ENCODE data around the gene CELF5.
"Not testable (repeated sequence)": the region's sequence is repeated elsewhere in the genome, so short reads cannot be mapped to it uniquely, and the experiment has no call there.

The CELF5 gene

DNA sequence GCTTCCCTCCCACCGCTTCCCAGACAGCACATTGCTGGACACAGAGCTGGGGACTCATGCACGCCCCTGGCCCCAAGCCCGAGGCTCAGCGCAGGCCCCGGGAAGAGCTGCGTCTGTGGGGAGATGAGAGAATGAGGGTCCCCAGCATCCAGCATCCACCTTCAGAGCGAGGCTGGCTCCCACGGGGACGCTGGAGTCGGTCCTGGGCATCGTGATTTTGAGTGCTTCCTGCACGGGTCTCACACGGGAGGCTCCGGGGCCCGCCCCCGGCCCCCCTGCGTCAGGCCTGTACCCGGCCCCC, 34.0 kb upstream of the CELF5 start:
- DNase-seq (ENCODE audit: low read depth in 3 of 3), result no peak

DNA sequence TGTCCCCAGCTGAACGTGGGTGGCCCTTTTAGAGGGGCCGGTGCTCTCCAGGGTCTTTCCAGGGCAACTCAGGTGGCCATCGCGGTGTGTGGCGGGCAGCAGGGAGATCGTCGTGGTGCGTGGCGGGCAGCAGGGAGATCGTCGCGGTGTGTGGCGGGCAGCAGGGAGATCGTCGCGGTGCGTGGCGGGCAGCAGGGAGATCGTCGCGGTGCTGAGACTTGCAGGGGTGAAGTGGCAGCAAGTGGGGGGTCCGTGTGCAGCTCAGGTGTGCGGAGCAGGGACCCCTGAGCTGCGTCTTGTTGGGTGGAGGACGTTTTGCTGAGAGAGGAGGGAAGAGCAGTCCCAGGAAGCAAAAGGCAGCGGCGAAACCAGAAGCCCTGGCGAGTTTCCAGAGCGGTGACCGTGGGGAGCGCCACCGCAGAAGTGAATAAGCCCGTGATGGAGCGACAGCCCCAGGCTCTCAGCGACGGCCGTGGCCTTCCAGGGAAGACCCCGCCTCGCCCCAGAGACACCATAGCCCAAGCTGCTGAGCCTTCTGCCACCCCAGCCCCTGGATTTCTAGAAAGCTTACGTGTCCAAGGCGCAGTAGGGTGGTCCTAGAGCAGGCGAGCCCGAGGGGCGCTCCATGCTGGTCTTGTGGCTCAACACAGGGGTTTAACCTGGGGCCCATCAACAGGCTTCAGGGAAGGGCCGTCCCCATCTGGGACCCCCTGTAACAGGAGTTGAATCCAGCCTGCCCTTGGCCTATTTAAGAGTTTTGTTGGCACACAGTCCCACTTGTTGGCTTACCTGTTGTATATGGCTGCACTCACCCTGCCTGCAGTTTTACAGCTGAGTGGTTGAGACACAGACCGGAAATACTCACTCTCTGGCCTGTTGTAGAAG, 33.3 kb upstream of the CELF5 start:
- DNase-seq (ENCODE audit: low read depth in 3 of 3), result no peak

DNA sequence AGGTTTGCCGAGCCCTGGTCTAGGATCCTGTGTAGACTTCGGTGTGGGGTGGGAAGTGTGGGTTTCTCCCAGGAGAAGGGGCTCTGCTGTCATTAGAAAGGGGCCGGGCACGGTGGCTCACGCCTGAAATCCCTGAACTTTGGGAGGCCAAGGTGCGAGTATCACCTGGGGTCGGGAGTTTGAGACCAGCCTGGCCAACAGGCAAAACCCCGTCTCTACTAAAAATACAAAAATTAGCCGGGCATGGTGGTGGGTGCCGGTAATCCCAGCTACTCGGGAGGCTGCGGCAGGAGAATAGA, 32.7 kb upstream of the CELF5 start:
- DNase-seq (ENCODE audit: low read depth in 3 of 3), result not testable (repeated sequence)

DNA sequence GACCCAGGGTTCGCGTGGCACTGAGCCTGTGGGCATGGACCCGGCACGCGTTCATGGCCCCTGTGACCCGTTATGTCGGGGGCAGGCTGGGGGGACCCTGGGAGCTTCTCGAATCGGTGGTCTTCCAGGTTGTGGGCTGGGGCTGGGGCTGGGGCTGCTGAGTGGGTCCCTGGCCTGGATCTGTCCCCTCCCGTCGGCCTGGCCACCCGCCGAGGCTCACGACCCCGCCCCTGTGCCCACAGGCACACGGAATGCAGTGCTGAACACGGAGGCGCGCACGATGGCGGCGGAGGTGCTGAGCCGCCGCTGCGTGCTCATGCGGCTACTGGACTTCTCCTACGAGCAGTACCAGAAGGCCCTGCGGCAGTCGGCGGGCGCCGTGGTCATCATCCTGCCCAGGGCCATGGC, 32.2 kb upstream of the CELF5 start:
- no peak for DNase-seq (ENCODE audit: low read depth in 3 of 3)

DNA sequence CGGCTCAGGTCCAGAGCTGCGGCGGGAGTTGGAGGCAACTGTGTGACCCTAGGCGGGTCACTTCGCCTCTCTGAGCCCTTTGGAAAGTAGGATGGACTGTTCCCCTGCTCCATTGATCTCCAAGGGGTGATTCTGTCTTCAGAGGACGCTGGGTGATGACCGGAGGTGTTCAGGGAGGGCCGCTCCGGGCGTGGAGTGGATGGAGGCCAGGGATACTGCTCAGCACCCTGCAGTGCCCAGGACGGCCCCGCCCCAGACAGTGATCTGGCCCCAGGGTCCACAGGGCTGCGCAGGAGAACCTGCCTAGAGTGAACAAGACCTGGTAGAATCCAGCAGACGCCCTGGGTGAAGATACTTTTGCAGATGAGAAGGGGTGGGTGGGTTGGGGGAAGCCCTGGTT, 31.8 kb upstream of the CELF5 start:
- DNase-seq (ENCODE audit: low read depth in 3 of 3), result no peak

DNA sequence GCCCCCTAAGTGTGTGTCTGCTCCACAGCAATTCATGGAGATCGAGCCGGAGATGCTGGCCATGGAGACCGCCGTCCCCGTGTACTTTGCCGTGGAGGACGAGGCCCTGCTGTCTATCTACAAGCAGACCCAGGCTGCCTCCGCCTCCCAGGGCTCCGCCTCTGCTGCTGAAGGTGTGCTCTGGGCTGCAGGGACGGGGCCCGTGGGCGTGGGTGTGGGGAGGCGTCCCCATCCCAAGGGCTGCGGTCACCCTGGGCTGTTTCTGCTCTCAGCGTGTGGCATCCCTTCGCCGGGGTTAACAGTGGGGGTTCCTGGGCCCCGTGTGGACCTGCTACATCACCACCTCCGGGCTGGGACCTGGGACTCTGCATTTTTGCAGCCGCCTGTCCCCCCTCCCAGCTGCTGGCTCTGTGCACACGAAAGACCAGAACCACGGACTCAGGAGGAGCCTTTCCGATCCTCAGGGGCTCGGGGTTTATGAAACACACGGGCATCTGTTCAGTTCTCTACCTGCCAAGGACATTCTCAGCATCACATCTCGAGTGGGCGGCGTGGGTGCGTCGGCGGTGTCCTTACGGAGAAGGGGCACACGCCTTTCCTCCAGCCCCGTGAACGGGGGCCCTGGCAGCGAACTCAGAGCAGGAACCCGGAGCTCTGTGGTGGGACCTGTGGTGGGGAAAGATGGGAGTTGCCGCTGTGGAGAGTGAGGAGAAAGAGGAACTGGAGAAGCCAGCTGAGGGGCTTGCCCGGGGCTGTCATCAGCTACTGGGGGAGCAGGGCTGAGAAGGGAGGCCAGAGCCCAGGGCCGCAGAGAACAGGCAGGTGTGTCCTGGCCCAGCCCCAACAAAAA, 31.0 kb upstream of the CELF5 start:
- DNase-seq (ENCODE audit: low read depth in 3 of 3), result no peak

DNA sequence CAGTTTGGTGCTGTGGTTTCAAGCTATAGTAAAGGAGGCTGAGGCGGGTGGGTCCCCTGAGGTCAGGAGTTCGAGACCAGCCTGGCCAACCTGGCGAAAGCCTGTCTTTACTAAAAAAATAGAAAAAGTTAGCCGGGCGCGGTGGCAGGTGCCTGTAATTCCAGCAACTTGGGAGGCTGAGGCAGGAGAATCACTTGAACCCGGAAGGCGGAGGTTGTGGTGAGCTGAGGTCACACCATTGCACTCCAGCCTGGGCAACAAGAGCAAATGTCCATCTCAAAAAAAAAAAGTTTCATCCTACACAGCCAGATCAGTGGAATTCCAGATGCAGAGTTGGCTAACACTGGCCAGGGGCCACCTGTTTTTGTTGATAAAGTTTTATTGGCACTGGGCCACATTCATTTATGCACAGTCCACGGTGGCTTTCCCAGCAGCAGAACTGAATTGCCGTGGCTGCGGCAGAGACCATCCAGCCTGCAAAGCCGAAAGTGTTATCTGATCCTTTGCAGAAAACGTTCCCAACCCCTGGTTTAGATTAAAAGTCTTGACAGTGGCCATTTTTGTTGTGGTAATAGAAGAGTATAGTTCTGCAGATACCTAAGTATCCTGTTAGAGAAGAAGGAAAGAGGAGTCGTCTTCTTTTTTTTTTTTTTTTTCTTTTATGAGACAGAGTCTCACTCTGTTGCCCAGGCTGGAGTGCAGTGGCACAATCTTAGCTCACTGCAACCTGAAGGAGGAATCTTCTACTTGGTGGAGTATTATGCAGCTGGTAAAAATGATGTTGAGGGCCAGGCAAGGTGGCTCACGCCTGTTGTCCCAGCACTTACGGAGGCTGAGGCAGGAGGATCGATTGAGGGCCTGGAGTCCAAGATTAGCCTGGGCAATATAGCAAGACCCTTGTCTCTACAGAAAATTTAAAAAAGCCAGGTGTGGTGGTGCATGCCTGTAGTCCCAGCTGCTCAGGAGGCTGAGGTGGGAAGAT, 30.1 kb upstream of the CELF5 start:
- no peak for DNase-seq (ENCODE audit: low read depth in 3 of 3)

DNA sequence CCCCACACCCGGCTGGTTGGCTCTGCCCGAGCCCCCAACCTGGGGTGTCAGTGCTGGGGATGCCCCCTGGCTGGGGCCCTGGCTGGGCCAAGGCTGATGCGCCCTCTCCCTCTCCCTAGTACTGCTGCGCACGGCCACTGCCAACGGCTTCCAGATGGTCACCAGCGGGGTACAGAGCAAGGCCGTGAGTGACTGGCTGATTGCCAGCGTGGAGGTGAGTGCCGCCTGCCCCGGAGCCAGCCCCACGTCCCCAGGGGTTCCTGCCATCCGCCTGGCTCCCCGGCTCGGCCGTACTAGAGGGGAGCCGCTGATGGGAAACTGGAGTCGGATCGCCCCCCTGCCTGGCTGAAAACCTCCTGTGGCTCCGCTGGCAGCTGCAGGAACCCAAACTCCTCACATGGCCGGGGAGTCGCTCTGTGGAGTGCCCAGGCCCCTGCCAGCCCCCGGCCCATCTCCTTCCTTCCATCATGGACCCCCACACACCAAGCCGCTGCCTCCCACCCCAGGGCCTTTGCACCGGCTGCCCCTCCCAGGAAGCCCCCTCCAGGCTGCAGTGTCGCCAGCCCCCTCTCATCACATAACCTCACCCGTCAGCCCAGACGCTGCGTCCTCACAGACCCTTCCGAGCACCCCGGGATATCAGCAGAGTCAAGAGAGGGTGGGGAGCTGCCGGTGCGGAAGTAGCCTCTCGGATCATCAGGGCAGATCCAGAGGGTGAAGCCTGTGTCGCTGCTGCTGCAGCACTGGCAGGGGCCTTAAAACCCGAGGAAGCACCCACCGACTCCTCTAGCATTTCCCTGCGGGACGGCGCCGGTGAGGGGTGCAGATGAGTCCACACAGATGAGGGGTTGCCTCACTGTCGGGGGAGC, 28.2 kb upstream of the CELF5 start:
- DNase-seq (ENCODE audit: low read depth in 3 of 3), result no peak

DNA sequence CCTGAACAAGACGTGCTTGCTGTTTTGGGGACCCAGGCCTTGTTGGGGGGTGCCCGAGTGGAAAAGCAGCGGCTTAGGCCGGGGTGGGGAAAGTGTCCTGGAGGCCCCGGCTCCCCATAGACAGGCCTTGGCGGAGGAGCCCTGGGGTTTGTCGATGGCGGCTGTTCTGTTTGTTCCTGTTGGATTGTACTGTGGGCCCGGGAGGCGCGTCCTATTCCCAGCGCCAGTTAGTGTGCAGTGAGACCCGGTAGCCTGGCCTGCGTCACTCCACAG, 27.6 kb upstream of the CELF5 start:
- DNase-seq (ENCODE audit: low read depth in 3 of 3), result no peak

DNA sequence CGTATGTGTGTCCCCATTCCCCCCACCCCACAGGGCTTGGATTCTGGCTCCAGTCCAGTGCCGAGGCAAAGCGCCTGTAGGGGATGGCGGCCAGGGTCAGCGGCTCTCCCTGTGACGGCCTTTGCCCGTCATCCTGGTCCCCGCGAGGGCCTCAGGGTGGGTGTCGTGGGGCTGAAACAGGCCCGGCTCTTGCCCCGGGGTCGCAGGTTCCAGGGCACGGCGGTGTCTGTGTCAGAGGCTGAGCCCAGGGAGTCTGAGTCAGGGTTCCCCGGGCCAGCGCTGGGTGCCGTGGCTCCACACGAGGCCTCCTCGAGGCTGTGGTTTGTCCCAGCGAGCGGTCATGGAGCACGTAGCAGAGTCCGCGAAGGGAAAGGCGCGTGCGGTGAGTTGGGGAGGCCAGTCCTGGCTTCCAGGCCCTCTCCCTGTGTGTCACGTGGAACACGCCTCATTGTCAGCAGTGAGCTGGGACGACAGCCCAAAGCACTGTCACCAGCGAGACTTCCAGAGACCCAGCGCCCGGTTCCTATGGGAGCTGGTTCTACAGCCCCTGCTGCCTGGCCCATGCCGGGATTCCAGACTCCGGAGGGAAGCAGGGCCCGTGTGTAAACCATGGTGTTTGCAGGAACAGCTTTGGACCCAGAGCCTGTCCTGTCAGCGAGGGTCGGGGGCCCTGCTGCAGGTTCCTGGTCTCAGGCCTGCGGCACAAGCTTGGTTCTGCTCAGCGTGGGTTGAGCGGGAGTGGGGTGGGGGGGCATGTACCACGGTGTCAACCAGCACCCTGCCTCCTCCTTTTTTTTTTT, 25.4 kb upstream of the CELF5 start:
- DNase-seq (ENCODE audit: low read depth in 3 of 3), result no peak

DNA sequence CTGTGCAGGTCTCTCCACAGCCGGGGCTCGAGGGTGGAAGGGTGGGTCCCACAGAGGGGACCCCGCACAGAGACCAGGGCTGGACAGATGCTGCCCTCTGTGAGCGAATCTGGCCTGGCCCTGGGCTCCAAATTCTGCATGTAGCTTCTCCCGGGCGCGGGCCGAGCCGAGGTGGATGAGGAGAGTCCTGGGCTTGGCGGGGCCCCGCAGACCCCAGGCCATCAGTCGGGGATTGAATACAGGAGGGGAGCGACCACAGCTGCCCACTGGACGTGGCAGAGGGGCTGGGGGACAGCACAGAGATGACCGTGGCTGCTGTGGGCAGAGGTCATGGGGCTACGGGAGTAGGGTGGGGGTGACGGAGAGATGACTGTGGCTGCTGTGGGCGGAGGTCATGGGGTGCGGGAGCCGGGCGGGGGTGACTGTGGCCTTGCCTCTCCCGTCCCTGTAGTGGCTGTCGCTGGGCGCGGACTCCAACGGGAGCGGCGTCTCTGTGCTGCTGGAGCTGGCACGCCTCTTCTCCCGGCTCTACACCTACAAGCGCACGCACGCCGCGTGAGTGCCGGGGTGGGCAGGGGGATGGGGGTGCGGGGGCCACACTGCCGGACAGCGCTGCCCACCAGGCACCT, 23.3 kb upstream of the CELF5 start:
- DNase-seq (ENCODE audit: low read depth in 3 of 3), result no peak

DNA sequence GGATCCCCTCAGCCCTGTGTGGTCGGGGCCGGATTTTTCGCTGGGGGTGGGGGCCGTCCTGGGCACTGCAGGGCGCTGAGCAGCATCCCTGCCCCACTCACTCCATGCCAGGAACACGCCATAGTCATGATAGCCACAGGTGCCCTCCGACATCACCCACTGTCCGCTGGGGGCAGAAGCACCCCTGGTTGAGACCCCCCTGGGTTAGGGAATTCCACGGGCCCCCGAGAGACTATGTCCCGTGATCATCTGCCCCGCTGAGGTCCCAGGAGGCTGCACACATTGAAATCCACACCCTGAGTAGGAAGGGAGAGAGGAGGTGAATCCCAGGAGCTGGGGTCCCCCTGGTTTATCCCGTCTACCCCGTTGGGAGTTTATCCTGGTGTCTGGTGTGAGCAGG, 22.6 kb upstream of the CELF5 start:
- no peak for DNase-seq (ENCODE audit: low read depth in 3 of 3)

DNA sequence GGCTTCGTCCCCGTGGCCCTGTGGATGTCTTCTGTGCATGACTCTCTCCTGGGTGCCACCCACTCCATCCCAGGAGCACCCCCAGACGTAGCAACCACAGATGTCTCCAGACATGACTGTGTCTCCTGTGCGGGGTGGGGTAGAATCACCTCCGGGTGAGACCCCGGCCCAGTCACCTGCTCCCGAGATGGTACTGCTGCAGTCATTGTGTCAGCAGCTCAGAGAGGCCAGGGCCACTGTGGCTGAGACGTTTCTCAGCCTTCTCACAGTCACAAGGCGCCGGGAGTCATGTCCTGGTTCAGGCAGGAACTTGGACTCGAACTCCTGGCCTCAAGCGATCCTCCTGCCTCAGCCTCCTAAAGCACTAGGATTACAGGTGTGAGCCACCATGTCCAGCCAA, 22.1 kb upstream of the CELF5 start:
- no peak for DNase-seq (ENCODE audit: low read depth in 3 of 3)

DNA sequence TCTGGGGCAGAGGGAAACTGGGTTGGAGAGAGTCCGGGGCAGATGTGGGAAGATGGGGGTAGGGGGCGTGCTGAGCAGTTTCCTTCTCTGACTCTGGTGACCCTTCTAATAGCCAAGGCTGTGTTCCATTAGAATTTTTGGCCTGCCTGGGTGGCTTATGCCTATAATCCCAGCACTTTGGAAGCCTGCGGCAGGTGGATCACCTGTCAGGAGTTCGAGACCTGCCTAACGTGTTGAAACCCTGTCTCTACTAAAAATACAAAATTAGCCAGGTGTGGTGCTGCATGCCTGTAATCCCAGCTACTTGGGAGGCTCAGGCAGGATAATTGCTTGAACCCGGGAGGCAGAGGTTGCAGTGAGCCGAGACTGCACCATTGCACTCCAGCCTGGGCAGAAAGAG, 21.6 kb upstream of the CELF5 start:
- DNase-seq (ENCODE audit: low read depth in 3 of 3), result not testable (repeated sequence)

DNA sequence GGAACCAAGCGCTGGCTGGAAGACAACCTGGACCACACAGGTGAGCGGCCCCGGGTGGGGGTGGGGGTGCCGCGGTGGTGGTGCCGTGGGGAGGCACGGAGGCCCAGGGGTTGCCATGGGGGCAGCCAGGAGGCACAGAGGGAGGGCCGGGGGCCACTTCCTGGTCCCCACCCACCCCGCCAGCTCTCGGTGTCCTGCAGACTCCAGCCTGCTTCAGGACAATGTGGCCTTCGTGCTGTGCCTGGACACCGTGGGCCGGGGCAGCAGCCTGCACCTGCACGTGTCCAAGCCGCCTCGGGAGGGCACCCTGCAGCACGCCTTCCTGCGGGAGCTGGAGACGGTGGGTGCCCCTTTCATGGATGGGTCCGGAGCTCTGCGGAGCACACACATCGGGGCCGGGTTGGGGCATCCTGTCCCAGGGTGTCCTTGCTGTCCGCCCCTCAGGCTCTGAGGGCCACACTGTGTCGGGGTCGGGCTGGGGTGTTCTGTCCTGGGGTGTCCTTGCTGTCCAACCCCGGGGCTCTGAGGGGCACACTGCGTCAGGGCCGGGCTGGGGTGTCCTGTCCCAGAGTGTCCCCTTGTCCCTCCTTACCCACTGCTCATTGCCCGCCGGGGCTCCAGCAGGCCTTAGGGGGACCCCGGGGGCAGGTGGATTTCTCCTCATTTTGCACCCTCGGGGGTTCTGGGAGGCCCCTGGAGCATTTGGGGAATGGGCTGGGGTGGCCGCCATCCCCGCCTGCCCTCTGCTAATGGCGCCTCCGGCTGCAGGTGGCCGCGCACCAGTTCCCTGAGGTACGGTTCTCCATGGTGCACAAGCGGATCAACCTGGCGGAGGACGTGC, 20.4 kb upstream of the CELF5 start:
- no peak for DNase-seq (ENCODE audit: low read depth in 3 of 3)

DNA sequence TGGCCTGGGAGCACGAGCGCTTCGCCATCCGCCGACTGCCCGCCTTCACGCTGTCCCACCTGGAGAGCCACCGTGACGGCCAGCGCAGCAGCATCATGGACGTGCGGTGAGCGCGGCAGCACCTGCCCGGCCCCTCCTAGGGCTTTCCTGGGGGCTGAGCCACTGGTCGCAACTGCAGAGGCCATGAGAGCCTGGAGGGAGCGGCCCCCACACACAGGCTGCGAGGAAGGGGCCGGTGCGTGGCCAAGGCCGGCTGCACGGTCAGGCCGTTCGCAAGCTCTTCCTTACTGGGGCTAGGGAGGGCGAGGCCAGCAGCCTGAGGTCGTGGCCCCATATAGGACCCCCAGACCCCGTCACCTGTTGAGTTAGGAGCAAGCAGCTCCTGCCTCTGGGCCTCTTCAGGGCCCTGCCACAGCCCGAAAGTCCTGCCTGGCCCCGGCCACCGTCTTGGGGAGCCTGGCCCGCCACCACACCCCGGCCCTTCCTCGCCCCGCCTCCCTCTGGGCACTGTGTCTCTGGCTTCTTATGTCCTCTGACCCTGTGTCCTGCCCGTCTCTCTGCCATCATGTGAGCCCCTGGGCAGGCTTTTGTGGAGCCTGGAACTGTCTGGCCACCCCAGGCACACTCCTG, 19.7 kb upstream of the CELF5 start:
- no peak for DNase-seq (ENCODE audit: low read depth in 3 of 3)

DNA sequence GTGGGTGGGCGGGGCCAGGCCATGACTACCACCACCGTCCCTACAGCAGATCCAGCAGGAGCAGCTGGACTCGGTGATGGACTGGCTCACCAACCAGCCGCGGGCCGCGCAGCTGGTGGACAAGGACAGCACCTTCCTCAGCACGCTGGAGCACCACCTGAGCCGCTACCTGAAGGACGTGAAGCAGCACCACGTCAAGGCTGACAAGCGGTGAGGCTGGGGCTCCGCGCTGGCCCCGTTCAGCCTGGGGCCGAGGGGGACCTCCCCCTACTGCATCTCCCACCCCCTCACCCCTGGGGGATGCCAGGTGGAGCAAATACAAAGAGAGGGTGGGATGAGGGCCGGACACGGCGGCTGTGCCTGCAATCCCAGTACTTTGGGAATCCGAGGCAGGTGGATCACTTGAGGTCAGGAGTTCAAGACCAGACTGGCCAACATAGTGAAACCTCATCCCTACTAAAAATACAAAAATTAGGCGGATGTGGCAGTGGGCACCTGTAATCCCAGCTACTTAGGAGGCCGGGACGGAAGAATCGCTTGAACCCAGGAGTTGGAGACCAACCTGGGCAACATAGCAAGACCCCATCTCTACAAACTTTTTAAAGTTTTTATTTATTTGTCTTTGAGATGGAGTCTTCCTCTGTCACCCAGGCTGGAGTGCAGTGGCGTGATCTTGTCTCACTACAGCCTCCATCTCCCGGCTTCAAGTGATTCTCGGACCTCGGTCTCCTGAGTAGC, 18.1 kb upstream of the CELF5 start:
- no peak for DNase-seq (ENCODE audit: low read depth in 3 of 3)

All from stimulated activated CD4-positive, alpha-beta T cell treated with anti-CD3 and anti-CD28 coated beads, TNF-alpha, amount 100 ng/mL, for 4 hours (primary cell).